ENCODE measurements around the gene DDX24.
A peak's percentile ranks its signal among the peaks of the same experiment; 100 is the strongest.

Gene DDX24

DNA sequence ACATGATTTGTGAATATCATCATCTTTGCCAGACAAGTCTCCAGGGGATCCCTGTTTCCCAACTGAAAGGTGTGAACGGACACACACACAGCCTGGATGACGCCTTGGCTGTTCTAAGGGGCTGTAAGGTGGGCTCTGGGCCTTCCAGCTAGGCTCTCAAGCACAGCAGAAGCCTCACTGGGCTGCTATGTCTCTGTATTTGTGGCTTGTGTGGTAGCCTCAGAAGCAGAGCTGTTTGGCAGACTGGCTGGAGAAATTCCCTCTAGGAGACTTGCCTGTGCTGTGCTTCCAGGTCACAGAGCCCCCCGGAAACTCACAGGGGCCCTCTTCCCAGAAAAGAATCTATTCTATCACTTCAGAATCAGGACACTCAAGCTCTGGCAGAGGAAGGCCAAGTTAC is 33.4 kb downstream of the DDX24 start:
- DNase-seq: no peak

DNA sequence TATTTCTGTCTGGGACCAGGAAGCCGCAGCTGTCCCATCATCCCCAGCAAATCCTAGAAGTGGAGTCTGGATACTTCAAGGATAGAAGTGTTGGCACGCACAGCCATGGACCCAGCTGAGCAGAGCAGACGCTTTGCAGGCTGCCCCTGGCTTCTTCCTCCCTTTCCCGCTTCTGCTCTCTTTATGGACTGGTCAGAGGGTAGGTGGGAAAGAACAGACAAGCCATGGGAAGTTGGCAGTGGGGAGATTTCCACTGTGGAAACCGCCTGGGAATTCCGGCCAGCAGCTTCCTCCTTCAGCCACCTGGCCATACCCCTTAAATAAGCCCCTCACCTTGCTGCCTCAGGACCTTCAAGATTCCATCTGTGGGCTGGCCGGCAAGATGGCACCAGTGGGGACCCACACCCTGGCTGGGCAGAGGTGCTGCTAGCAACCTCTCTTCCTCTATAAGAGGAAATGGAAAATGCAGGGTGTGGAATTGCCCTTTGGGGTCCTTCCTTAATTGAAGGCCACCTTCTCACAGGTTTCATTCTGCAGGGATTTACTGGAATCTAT is 34.2 kb downstream of the DDX24 start:
- DNase-seq: no peak

DNA sequence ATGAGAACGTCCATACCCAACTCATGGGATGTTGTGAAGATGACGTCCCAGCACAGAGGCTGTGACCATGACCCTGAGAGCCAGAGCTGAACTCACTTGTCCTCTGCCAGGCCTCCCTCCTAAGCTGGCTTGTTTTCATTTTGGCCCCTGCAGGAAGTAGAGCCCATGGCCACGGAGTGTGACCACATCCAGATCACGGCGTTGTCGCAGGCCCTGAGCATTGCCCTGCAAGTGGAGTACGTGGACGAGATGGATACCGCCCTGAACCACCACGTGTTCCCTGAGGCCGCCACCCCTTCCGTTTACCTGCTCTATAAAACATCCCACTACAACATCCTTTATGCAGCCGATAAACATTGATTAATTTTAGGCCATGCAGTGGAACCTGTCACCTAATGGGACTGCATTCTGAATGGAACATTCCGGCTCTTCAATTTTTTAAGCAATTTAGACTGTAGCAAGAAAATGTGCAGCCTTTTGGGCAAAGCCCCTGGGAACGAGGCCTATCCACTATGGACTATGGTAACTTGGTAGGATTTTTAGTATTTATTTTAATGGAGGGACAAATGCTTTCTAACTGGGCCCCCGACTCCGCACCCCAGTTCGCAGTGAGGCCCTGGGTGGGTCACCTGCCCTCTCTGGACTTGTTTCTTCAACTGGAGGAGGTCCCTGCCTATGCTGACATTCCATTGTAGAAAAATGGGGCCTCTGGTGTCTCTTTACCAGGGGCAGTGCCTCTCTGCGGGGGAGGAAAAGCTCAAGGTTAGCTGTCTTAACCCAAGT is 35.2 kb downstream of the DDX24 start:
- DNase-seq: no peak

DNA sequence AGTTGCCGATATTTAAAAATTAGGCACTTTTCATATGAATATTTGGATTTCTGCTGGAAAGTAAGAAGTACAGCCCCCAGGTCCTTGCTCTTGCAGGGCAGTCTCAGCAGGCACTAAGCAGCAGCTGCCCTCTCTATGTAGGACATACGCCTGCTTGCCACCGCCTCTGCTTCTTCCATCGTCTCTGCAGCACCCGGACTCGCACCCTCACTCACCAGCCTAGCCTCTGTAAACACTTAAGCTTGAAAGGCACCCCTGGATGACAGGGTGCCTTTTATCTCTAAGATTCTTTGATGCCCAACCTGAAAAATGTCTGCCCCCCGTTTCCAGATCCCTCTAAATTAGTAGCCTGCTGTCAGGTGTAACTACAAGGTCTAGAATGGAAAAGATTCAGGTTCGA is 35.9 kb downstream of the DDX24 start:
- no peak for DNase-seq

DNA sequence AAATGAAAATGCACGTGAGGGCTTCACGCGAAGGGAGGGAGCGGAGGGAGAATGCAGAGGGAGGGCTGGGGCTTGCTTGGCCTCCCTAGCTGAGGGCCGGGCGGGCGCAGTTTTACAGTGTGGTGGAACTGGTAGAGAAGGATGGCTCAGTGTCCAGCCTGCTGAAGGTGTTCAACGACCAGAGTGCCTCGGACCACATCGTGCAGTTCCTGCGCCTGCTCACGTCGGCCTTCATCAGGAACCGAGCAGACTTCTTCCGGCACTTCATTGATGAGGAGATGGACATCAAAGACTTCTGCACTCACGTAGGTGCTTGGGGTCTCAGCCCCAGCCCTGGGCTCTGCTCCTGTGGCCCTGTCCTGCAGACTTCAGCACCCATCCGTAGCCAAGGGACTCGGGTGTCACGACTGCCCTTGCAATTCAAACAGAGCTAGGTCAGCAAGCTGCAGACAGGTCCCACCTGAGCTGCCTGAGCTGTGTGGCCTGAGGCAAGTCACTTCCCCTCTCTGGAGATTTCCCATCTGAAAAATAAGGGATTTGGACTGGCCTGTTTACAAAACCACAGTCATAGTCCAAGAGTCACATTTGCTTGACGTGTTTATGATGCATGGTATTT is 36.4 kb downstream of the DDX24 start:
- no peak for DNase-seq

DNA sequence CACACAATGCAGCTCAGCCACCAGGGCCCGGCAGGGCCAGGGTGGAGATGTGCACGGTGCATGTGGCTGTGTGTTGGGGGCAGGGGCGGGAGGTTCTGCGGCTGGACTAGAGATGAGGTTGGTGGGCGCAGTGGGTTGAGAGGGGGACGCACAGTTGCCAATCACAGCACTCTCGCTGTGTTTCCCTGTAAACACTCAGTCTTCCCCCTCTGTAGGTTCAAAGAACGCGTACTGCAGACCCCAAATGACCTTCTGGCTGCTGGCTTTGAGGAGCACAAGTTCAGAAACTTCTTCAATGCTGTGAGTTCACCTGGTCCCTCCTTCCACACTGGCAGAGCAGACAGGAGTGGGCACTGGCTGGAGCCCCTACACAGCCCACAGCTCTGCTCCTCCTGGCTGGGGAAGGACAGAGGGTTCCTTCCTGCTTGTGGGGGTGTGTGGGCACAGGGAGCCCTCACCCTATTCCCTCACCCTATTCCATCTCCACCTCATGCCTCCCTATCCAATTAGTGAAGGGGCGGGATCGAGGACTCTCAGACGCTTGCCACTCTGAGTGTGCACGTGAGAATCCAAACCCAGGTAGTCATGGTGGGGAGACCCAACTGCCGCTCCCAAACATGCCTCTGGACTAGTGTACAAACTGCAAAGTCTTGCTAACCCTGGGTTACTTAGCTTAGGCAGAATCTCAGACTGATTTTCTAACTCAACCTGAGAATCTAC is 37.1 kb downstream of the DDX24 start:
- DNase-seq: no peak

DNA sequence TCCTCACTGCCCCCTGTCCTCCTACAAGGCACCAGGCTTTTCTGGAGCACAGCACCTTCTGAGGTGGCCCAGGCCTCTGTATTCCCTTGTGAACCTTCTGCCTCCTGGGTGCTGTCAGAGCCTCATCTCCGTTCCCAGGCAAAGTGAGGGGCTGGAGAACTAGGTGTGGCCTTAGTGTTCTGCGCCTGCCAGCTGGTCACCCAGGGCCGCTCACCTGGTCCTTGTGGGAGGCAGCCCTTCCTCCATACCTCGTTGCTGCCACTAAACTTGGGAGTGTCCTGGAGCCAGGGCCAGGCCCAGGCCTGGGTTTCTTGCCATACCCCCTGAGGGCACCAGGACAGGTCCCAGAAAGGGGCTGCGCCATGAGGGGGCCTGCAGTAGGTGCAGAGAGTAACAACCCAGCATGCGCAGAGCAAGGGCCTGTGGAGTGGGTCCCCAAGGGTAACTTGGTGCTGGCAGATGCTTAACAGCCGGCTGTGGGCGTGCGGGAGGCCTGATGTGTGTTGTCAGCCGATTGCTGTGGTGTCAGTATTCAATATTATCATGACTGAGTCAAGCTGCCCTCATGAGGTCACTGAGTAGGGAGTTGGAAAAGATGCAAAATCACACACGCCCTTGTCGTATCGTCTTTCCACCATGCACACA is 37.8 kb downstream of the DDX24 start:
- no peak for DNase-seq

DNA sequence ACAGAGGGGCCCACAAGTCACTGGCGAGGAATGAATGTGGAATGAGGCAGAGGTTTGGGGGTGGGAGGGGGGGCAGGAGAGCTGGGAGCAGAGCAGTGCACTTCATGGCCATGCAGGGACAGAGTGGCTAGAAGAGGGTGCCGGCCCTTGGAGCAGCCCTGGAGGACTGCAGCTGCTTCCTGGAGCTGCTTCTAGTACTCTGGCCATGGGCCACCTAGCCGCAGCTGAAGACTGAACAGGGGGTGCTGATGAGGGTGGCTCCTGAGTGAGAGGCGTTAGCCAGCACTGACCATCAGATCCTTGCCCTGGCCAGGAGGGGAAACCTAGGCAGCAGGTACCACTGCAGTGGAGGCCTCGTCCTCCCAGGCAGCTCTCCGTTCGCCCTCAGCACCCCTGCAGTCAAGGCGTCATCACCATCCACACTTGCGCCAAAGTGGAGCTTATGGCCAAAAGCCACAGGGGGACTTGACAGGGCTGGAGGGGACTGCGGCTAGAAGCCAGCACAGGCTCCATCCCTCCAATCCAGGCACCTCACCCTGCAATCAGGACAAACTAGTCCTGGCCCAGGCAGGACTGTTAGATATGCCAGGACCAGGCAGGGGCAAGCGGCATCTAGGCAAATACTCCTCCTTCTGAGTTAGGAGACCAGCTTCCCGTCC is 38.4 kb downstream of the DDX24 start:
- DNase-seq: no peak

DNA sequence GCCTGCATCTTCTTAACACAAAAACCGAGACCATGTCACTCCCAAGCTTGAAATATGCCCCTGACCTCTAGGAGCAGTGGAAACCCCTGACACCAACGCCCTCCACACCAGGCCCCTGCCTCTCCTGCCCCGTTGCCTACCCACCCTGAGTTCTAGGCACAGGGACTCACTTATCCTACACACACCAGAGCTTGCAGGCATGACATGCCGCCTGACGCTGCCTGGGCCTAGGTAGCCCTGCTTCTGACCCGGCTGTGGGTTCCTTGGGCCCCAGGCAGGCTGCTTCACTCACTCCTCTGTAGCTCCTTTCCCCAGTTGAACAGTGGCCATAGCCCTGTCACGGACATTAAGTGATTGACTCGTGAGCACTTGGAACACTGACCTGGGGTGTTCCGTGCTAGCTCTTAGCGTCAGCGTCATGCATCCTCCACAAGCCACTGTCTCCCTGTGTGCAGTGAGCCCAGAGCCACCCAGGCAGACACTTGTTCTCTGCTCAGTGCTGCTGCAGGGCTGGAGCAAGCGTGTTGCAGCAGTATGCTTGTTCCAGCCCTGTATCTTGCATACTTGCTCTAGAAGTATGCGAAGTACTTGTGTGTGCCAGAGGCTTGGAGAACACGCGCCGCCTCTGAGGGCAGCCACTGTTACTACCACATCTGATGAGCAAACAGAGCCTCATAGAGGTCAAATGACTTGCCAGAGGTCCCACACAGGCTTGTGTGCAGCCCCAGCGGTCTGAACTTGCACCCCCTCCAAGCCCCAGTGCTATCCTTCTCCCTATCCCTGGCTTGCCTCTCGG is 39.3 kb downstream of the DDX24 start:
- no peak for DNase-seq

DNA sequence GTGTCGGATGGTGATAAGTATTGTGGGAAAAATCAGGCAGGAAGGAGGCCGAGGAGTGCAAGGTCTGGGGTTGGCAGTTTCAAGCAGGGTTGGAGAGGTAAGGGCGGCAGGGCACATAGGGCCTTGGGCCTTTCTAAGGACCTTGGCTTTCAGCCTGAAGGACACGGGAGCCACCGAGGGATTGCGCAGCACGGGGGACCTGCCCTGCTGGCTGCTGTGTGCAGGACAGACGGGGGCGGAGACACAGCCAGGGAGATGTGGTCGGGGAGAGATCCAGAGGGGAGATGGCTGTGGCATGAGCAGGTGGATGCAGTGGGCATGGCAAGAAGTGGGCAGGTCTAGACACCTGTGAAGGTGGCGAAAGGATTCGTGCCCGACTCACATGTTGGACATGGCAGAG is 40.2 kb downstream of the DDX24 start:
- DNase-seq: no peak

DNA sequence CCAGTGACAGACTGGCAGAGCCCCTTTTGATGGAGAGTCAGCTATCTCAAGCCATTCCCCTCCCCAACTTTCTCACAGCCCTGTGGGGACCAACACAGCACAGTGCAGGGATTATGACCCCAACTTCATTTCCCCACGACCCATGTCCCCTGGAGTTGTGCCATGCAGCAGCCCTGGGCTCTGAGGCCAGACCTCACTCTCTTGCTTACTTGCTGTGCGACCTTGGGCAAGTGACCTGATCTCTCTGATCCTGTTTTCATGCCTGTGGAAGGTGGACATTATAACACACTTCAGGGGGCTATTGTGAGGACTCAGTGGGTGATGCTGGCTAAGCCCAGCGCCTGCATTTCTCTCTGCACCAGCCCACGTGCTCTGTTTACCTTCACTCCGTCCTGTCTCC is 40.8 kb downstream of the DDX24 start:
- no peak for DNase-seq

DNA sequence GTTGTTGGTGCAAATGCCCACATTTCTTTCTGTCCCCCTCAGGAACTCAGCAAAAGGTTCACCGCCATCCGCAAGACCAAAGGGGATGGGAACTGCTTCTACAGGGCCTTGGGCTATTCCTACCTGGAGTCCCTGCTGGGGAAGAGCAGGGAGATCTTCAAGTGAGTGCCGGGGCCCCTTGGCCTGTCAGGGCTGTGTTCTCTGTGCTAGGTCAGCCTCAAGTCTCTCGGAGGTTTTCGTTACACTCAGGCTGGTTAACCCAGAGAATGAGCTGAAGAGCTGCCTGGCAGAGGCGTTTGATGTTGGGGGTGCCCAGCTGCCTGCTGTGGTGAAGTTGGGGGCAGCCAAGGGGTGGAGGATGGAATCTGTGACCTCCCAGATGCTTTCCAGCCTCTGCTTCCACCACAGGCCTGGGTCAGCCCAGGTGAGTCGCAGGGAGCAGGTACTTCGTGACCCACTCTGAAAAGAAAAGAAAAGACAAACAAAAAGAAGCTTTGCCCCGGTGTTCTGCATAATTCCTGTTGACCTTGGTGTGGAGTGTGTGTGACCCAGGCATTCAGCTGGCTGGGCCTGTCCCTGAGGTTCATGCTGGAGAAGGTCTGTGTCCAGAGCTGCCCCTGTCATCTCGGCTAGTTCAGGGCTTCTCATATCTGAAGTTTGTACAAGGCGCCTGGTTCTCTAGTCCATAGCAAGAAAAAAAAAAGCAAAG is 41.9 kb downstream of the DDX24 start:
- no peak for DNase-seq

DNA sequence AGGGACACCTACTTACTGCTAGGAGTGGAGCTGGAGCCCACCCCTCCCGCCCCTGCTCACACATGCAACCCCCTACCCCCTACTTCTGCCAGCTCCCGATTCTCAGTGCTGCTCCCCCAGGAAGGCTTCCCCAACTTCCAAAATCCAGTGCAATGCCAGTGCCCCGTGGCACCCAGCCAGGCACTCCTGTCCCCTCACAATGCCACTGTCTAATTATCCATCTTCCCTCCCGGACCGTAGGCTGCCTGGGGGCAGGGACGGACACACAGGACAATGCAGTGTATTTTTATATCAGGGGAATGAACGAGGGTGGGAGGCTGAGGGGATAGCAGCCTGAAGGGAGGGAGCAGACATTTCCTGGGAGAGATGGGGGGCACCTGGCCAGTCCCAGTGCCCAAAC is 42.5 kb downstream of the DDX24 start:
- DNase-seq: no peak

DNA sequence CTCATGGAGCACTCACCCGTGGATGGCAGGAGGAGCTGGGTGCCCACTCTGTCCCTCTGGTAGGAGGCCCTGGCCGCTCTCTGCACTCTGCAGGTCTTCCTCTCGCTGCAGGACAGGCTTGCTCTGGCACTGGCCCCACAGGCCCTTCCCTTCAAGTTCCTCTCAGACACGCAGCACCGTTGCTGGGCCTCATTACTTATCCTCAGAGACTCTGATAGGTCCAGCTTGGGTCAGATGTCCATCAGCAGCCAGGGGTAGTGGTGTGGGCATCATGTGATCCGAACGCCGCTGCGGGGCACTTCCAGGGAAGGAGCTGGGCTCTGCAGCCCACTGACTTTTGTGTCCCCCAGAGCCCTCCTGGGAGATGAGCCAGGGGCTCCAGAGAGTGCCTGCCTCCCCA is 43.0 kb downstream of the DDX24 start:
- DNase-seq: no peak

DNA sequence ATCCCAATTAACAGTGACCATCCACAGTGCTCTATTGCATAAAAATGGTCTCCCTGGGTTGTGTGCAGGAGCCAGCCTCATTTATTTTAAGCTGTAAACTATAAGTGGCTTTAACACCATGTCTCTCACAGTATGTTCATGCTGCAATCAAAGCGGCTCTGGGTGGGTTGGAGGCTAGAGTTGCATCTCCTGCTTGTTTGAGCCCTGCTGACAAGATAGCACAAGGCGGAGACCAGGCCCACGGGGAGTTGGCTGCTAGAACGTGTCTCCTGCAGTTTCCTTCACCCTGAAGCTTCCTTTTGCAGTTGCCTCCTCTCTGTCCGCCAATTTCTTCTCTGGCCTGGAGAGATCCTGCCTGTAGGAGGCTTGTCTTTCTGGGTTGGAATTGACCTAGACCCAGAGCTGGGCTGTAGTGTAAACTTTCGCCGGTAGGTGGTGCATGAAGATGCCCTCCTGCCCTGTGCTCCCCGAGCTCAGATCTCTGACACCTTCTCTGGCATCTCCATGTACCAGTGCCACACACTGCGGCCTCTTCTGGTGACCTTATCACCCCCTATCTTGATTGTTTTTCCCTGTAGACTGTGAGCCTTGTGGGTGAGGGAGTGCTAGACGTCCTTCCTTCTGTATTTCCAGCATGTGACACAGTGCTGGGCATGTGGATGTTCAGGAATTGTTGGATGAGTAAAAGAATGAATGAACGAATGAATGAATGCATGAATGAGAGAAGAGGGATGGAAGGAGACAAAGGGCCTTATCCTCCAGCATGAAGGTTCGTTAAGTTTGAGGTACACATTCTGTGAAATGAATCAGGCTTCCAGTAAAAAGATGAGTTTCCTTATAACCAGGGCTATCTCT is 44.5 kb downstream of the DDX24 start:
- peak; percentile 16 to 67 for DNase-seq

DNA sequence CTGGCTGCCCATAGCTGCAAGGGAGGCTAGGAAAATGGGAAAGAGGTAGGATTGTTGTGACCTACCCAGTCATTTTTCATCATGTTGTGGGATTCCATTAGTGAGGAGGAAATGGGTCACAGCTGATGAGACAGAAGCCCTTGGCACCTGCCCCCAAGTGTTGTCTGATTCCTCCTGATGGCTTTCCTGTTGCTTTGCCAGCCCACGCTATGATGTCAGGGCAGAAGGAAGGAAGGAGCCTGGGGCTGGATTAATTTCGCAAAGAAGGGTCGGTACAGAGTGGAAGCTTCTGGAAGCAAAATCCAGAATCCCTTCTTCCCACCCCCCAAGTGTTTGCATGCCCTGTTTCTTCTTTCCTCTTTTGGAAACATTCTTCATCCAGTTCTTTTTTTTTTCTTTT is 46.1 kb downstream of the DDX24 start:
- DNase-seq: no peak

DNA sequence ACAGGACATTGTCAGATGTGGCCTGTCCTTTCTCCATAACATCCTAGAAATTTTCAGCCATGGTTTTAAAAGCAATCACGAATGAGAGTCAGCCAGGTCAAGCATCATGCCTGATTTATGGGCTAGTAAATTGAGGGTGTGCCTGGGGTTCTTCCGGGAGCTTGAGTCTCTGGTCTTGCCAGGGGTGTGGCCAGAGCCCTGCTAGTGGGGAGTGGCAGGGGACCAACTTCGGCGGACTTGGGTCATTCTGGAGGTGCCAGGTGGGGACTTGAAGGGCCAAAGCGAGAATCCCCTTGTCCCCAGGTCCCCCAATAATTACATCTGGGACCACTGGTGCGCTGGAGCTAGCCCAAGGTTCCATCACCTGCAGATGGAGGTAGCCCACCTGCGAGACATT is 49.1 kb downstream of the DDX24 start:
- no peak for DNase-seq

DNA sequence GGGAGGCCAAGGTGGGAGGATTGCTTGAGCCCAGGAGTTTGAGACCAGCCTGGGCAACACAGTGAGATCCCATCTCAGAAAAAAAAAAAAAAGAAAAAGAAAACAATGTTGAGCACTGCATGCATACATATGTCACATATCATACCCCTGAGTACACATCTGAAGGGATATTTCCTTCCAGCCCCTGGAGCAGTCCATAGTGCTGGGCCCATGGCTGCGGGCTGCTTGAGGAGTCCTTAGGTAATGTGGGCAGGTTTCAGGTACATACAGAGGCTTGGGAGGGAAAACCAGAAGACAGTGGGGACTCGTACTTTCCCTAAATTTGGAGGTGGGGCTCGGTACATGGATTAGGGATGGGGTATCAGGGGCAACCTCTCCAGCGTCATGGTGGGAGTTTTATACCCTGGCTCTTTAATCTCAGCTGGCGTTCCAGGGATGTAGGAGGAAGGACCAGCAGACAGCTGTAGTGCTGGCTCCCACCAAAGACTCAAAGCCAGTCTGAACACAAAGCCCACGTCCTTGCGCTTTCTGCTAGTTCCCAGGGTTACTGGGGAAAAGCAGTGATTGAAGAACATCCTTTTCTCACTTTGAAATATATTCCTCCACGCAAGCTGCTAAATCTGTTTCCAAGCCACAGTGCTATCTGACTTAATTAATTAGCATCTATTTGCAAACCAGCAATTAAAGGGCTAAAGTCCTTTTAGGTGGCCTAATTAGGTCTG is 49.7 kb downstream of the DDX24 start:
- DNase-seq: no peak

DNA sequence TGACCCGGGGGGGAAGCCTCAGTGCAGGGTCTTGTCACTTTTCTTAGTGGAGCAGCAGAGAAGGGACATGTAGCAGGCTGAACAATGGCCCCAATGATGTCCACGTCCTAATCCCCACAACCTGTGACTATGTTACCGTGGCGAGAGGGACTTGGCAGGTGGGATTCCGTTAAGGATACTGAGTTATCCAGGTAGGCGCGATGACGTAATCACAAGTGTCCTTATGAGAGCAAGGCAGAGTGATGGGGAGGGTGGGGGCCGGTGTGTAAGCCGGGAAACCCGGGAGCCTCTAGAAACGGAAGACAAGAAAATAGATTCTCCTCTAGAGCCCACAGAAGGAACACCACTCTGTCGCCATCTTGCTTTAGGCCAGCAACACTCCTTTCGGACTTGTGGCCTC is 50.4 kb downstream of the DDX24 start:
- DNase-seq: peak in 1 of 2 experiments; percentile 34
